Stimulated activated naive CD8-positive, alpha-beta T cell treated with anti-CD3 and anti-CD28 coated beads, Interleukin-15, amount 100 ng/mL, for 72 hours (primary cell): ENCODE measurements around the gene LDLRAD1.
"Not testable (repeated sequence)": the region's sequence is repeated elsewhere in the genome, so short reads cannot be mapped to it uniquely, and the experiment has no call there.

Experiments
- ATAC-seq: fragments of 150-1000 bp; cut with Tn5 transposase; 2 replicates; pipeline ENCODE4 v1.10.0; 2021; ENCODE audit warnings: mild to moderate bottlenecking, moderate library complexity
- DNase-seq, 2 donors: peaks; one replicate each; pipeline ENCODE4 v3.0.0; 2021 to 2022
- H3K27ac Mint-ChIP-seq, 2 donors: one replicate each; pipeline ENCODE4 v1.8.0; 2022; ENCODE audit warnings: mild to moderate bottlenecking in 2 of 2, mixed read lengths in 2 of 2, moderate library complexity in 2 of 2
- H3K27me3 Mint-ChIP-seq: one replicate; pipeline ENCODE4 v1.8.0; 2022; ENCODE audit warnings: mixed read lengths
- H3K4me1 Mint-ChIP-seq: one replicate; pipeline ENCODE4 v1.8.0; 2022; ENCODE audit warnings: mild to moderate bottlenecking, mixed read lengths
- H3K4me3 Mint-ChIP-seq, 2 donors: one replicate each; pipeline ENCODE4 v1.8.0; 2022; ENCODE audit warnings: mild to moderate bottlenecking in 2 of 2, mixed read lengths in 2 of 2, moderate library complexity in 1 of 2
- H3K9me3 Mint-ChIP-seq, 2 donors: one replicate each; pipeline ENCODE4 v1.8.0; 2022; ENCODE audit warnings: mixed read lengths in 2 of 2

Gene LDLRAD1

GRCh38 chr1:53982763-53983104 lies 35.3 kb downstream of the LDLRAD1 start:
- DNase-seq: no peak
- Mint-ChIP-seq H3K9me3 (no peaks in the 10 kb centered on the region), H3K4me1 (peaks cover 7% of the 10 kb centered on the region), H3K27ac (no peak overlapping the region), H3K27me3 (peaks cover 8% of the 10 kb centered on the region), H3K4me3 (no peak overlapping the region)
- no peak for ATAC-seq

DNA sequence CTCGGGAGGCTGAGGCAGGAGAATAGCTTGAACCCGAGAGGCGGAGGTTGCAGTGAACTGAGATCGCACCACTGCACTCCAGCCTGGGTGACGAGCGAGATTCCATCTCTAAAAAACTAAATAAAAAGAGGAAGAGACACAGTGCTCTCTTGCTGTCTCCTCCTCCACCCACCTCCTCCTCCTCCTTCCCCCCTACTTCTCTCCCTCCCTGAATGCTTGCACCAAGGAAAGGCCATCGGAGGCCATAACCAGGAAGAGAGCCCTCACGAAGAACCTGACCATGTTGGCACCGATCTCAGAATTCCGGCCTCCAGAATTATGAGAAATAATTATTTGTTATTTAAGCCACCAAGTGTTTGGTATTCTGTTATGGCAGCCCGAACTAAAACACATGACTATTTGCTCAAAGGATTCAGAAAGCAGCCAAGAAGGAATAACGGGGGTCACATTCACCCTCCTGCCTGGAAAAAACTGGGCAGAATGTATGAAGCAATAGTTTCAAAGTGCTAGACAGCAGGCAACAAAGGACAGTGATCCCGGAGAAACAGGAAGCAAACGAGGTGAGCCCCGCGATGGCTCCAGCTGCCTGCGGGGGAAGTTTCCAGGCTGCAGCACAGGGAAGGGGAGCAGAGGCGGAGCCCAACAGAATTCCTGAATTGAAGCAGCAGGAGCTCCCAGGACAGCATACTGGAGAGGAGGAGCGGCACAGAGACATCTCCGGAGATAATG lies 35.8 kb downstream of the LDLRAD1 start:
- H3K27ac Mint-ChIP-seq: no peak overlapping the region
- ATAC-seq: no peak
- DNase-seq: no peak

GRCh38 chr1:53981220-53981619 lies 36.8 kb downstream of the LDLRAD1 start:
- ATAC-seq: no peak
- DNase-seq: no peak
- Mint-ChIP-seq H3K4me1 (peaks cover under 1% of the 10 kb centered on the region), H3K27ac (no peak overlapping the region), H3K4me3 (no peak overlapping the region), H3K27me3 (peaks cover 8% of the 10 kb centered on the region), H3K9me3 (no peaks in the 10 kb centered on the region)

More for the DNA sequence above, 35.8 kb downstream of the LDLRAD1 start:
- Mint-ChIP-seq H3K9me3 (no peaks in the 10 kb centered on the region), H3K4me1 (peaks cover 7% of the 10 kb centered on the region), H3K4me3 (no peak overlapping the region), H3K27me3 (peaks cover 8% of the 10 kb centered on the region)

- peaks cover 8% of the 10 kb centered on the region for H3K27me3 Mint-ChIP-seq
- ATAC-seq: no peak
- no peaks in the 10 kb centered on the region for H3K4me1 Mint-ChIP-seq
- no peak for DNase-seq
- H3K27ac Mint-ChIP-seq: peak overlapping the region in 1 of 2 donors; percentile 17
- H3K9me3 Mint-ChIP-seq: no peaks in the 10 kb centered on the region
- no peak overlapping the region for H3K4me3 Mint-ChIP-seq
Measured at GRCh38 chr1:53979712-53980450, 38.1 kb downstream of the LDLRAD1 start.

- Mint-ChIP-seq H3K27me3 (no peaks in the 10 kb centered on the region), H3K4me1 (no peaks in the 10 kb centered on the region), H3K4me3 (no peak overlapping the region), H3K27ac (no peak overlapping the region), H3K9me3 (no peaks in the 10 kb centered on the region)
- DNase-seq: no peak
- ATAC-seq: no peak
Measured at GRCh38 chr1:53975861-53976260, 42.1 kb downstream of the LDLRAD1 start.

DNA sequence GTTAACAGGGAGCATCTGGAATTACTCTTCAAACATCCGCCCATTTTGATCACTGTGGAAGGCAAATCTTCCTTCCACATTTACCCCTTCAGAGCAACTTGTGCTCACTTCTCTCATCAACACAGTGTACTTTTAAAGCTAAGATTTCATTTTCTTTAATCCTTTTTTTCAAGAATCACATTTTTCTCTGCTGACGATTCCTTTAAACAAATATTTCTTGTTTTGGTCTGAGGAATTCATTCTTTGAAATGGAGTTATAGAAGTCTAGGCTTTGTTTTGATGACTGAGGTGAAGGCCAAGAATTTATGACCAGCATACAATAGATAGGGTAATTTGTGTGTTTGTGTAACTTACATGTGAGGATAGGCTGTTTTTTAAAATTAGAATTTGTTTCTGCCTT lies 46.3 kb downstream of the LDLRAD1 start:
- H3K27ac Mint-ChIP-seq: no peak overlapping the region
- no peak overlapping the region for H3K4me3 Mint-ChIP-seq
- no peaks in the 10 kb centered on the region for H3K4me1 Mint-ChIP-seq
- H3K9me3 Mint-ChIP-seq: no peaks in the 10 kb centered on the region
- H3K27me3 Mint-ChIP-seq: no peaks in the 10 kb centered on the region
- DNase-seq (no peak), ATAC-seq (no peak)

GRCh38 chr1:53969323-53969722 lies 48.7 kb downstream of the LDLRAD1 start:
- not testable (repeated sequence) for DNase-seq, H3K27me3 Mint-ChIP-seq, H3K27ac Mint-ChIP-seq, H3K9me3 Mint-ChIP-seq, ATAC-seq, H3K4me1 Mint-ChIP-seq, H3K4me3 Mint-ChIP-seq

DNA sequence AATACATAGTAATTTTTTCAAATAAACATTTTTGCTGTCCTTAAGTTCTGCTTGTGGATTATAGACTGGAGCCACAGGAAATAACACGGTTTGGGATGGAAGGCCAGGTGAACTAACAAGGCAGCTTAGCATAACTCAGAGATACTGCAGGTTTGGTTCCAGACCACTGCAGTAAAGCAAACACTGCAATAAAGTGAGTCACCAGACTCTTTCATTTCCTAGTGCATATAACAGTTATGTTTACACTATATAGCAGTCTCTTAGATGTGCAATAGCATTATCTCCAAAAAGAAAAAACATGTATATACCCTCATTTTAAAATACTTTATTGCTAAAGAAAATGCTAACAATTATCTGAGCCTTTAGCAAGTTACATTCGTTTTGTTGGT lies 49.9 kb downstream of the LDLRAD1 start:
- Mint-ChIP-seq H3K4me3 (no peak overlapping the region), H3K27ac (no peak overlapping the region), H3K4me1 (no peaks in the 10 kb centered on the region), H3K9me3 (no peaks in the 10 kb centered on the region), H3K27me3 (no peaks in the 10 kb centered on the region)
- DNase-seq (no peak), ATAC-seq (no peak)

- Mint-ChIP-seq H3K9me3 (no peaks in the 10 kb centered on the region), H3K27me3 (no peaks in the 10 kb centered on the region), H3K27ac (no peak overlapping the region), H3K4me3 (no peak overlapping the region), H3K4me1 (no peaks in the 10 kb centered on the region)
- ATAC-seq: no peak
- DNase-seq: no peak
Measured at GRCh38 chr1:53967409-53968124, 50.4 kb downstream of the LDLRAD1 start.

- H3K27me3 Mint-ChIP-seq: no peaks in the 10 kb centered on the region
- no peak overlapping the region for H3K4me3 Mint-ChIP-seq
- H3K27ac Mint-ChIP-seq: no peak overlapping the region
- H3K9me3 Mint-ChIP-seq: no peaks in the 10 kb centered on the region
- no peak for ATAC-seq
- H3K4me1 Mint-ChIP-seq: no peaks in the 10 kb centered on the region
- no peak for DNase-seq
Measured at GRCh38 chr1:53966794-53967193, 51.2 kb downstream of the LDLRAD1 start.

DNA sequence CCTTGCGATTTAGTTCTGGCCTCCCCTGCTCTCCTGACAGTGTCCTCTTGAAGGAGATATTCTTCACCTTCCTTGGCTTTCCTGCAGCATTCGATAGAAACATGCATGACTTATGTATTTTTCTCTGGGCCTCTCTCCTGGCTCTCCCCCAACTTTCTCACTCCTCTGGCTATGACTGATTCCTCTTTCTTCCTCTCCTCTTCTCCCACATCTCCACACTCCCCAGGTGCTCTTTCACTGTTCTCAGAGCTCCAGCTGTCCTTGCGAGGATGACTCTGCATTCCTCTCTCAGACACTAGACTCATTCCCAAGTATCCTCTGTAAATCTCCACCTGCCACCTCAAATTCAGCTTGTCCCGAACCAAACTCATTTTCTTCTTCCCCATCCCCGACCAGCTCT lies 53.9 kb downstream of the LDLRAD1 start:
- no peaks in the 10 kb centered on the region for H3K27me3 Mint-ChIP-seq
- H3K27ac Mint-ChIP-seq: peak overlapping the region in 1 of 2 donors; percentile 80
- no peaks in the 10 kb centered on the region for H3K4me1 Mint-ChIP-seq
- ATAC-seq: no peak
- H3K4me3 Mint-ChIP-seq: no peak overlapping the region
- no peaks in the 10 kb centered on the region for H3K9me3 Mint-ChIP-seq
- no peak for DNase-seq

DNA sequence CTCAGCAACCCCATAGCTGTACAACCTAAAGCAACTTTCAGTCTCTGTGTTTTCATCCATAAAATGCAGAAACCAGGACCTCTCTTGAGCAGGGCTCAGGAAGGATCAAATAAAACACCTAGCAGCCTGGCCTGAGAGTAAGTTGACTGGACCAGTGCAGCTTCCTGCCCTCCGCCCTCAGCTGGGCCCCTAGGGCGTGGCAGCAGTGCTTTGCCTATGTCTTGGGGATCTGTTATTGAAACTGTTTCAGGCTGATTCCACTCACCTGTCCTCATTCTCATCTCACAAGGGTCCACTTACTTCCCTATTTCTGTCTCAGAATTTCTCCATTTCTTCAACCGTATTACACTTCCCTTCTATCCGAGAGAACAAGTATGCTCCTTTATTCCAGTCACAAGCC lies 54.5 kb downstream of the LDLRAD1 start:
- Mint-ChIP-seq H3K4me3 (no peak overlapping the region), H3K27me3 (no peaks in the 10 kb centered on the region), H3K9me3 (no peaks in the 10 kb centered on the region), H3K4me1 (no peaks in the 10 kb centered on the region), H3K27ac (no peak overlapping the region)
- DNase-seq (no peak), ATAC-seq (no peak)

DNA sequence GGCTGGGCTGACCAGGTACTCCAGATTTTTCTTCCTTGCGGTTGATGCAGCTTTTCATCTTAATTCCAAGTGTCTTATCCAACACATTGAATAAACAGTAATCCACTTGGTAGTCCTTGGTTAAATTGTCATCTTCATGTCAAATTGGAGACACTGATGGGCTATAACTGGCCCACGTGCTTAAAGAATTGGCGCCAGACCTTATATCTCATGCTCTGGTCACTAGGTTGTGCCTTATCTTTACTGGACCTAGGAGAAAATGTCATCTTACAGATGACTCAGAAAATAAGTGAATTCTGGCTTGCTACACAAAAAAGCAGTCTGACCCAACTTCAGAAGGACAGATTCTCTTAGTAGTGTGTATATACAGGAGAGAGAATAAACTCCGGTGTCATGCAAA lies 55.6 kb downstream of the LDLRAD1 start:
- DNase-seq: no peak
- no peak for ATAC-seq
- peak overlapping the region in 1 of 2 donors; percentile 44 for H3K27ac Mint-ChIP-seq
- no peaks in the 10 kb centered on the region for H3K27me3 Mint-ChIP-seq
- peaks cover 1% of the 10 kb centered on the region for H3K4me1 Mint-ChIP-seq
- no peak overlapping the region for H3K4me3 Mint-ChIP-seq
- H3K9me3 Mint-ChIP-seq: no peaks in the 10 kb centered on the region

- H3K4me1 Mint-ChIP-seq: peaks cover 10% of the 10 kb centered on the region
- ATAC-seq: no peak
- H3K4me3 Mint-ChIP-seq: no peak overlapping the region
- no peaks in the 10 kb centered on the region for H3K9me3 Mint-ChIP-seq
- no peak for DNase-seq
- no peaks in the 10 kb centered on the region for H3K27me3 Mint-ChIP-seq
- H3K27ac Mint-ChIP-seq: no peak overlapping the region
Measured at GRCh38 chr1:53959664-53960250, 58.2 kb downstream of the LDLRAD1 start.
